Retina (tissue), 1 donor: ENCODE results near the gene TCAF1.
"Not testable (repeated sequence)": the region's sequence is repeated elsewhere in the genome, so short reads cannot be mapped to it uniquely, and the experiment has no call there.

Source experiments
- DNase-seq: peaks from one replicate; pipeline ENCODE4 v3.0.0-alpha.2; 2016

The TCAF1 gene

DNA sequence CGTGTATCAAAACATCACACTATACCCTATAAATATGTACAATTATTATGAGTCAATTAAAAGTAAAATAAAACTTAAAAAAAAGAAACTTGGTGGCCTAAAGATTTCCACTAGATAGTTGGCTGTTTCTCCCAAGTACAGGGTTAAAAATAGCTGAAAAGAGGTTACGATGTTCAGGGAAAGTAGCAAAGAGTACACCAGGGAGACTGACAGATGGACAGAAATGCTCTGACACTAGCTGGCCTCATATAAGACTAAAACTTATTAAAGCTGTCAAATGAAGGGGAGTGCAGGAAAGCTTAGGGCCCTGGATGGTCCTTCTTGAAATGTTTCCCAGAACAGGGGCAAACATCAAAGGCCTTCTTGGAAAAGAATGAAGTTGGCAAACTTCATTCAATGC is 51.3 kb downstream of the TCAF1 start:
- DNase-seq: no peak

DNA sequence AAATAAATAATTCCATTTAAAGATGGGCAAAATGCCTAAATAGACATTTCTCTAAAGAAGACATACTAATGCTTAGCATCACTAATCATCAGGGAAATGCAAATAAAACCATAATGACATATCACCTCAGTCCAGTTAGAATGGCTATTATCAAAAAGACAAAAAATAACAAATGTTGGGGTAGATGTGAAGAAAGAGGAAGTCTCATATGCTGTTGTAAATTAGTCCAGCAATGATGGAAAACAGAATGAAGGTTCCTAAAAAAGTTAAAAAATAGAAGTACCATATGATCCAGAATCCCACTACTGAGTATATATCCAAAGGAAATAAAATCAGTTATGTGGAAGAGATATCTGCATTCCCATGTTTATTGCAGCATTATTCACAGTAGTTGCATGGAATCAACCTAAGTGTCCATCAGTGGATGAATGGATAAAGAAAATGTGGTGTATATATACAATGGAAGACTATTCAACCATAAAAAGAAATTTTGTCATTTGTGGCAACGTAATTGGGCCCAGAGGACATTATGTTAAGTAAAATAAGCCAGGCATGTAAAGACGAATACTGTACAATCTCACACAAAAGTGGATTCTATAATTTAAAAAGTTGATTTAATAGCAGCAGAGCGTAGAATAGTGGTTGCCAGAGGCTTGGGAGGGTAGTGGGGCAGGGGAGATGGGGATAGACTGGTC is 52.0 kb downstream of the TCAF1 start:
- DNase-seq: no peak

DNA sequence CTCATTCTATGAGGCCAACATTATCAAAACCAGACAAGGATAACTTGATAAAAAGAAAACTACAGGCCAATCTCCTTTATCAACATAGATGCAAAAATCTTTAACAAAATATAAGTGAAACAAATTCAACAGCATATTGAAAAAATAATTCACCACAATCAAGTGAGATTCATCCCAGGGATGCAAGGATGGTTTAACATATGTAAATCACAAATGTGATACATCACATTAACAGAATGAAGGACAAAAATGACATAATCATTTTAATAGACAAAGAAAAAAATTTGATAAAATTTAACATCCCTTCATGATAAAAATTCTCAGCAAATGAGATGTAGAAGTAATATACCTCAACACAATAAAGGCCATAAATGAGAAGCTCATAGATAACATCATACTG is 53.8 kb downstream of the TCAF1 start:
- no peak for DNase-seq

DNA sequence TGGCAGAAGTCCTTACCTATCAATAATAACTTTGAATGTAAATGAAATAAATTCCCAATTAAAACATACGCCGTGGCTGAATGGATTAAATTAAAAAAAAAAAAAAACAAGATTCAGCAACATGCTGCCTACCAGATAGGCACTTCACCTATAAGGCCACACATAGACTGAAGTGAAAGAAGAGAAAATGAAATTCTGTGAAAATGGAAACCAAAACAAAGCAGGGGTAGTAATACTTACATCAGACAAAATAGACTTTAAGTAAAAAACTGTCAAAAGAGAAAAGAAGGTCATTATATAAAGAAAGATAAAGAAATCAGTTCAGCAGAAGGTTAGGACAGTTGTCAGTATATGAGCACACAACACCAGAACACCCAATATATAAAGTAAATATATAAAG is 55.3 kb downstream of the TCAF1 start:
- DNase-seq: no peak

DNA sequence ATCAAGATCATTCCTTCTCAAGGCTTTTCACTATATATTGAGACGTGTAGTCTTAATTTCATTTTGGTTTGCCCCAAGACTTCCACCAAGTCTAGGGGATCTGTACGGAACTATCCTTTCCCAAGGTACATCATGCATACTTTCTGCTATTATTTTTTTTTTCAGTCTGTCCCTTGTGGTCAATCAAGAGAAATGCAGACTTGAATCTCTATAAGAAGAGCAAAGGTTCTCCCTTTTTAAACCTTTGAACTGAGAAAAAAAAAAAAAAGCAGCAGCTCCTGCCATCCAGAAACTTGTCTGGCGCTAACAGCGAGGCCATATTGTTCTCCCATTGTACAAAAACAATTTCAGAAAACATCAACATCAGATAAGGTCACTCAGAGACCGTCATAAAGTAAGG is 60.3 kb downstream of the TCAF1 start:
- not testable (repeated sequence) for DNase-seq

DNA sequence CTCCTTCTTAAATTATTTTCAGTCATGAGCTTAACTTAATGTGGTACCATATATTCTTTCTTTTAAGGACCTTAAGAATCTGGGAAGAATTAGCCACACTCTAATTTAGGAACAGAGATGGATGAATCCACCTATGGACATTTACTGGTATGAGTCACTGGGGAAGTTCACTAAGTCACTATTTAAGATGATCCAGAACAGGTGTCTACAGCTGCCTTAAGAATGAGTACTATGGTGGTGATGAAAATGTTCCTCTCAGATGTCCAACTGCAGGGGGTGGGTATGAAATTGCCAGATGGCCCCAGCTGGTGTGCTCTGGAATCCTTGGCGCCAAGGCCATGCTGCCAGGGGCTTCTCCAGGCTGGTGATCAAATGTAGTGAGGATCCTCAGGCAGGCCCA is 61.9 kb downstream of the TCAF1 start:
- not testable (repeated sequence) for DNase-seq

DNA sequence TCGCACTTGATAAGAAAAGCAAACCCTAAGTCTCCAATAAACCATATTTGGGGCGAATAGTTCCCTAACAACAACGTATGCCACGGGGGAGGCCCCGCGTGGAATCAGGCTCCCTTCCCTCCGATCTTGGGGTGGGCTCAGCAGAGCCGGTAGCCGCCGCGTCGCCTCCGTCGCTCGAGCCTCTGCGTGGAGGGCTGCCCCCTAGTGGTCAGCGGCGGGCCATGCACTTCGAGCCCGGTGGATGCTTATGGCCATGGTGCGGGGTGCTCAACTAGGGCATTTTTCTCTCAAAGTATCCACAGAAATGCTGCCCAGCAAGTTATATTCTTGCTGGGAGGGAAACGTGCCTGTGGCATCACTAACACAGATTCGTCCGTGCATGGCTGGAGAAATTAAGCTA is 64.8 kb downstream of the TCAF1 start:
- DNase-seq: not testable (repeated sequence)

DNA sequence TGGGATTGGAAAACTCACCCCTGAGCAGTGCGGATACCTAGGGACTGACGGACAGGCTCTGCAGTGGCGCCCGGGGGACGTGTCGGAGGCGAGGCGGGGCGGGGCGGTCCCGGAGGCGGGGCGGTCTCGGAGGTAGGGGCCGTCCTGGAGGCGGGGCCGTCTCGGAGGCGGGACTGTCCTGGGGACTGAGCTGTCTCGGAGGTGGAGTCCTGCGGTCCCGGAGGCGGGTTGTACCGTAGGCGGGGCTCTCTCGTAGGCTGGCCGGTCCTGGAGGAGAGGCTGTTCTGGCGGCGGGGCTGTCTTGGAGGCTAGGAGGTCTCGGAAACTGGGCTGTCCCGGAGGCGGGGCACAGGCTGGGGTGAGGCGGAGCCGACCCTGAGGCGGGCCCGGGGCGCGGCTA is 65.4 kb downstream of the TCAF1 start:
- DNase-seq: not testable (repeated sequence)

DNA sequence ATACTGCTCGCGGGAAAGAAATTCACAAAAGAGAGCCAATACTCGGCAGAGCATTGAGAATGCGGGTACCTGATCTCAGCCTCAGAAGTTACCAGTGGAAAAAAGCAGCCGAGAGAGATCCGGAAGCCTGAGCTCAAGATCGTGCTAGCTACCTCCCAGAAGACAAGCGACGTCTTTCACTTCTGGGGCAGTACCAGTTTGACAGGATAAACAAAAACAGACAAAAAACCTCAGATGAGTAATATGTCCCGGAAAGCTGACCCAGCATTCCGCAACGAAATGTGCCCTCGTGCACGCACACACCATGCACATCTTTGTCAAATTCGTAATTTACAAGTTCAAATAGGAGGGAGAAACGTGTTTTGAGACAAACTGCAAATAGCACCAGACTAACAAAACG is 65.9 kb downstream of the TCAF1 start:
- DNase-seq: not testable (repeated sequence)

DNA sequence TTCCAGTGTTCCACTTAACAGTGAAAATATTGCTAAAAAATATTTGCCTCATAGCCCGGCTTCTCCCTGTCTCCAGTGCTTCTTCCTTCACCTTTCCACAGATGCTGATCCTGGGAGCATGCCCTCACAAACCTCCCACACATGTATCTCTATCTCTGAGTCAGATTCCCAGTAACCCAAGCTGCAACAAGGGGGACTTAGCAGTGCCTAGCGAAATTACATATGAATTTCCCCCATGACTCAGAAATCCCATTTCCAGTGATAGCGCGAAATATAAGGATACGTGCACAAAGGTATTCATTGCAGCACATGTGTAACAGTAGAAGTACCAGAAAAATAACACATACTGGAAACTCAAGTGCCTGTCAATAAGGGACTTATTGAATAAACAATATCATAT is 75.4 kb downstream of the TCAF1 start:
- not testable (repeated sequence) for DNase-seq

DNA sequence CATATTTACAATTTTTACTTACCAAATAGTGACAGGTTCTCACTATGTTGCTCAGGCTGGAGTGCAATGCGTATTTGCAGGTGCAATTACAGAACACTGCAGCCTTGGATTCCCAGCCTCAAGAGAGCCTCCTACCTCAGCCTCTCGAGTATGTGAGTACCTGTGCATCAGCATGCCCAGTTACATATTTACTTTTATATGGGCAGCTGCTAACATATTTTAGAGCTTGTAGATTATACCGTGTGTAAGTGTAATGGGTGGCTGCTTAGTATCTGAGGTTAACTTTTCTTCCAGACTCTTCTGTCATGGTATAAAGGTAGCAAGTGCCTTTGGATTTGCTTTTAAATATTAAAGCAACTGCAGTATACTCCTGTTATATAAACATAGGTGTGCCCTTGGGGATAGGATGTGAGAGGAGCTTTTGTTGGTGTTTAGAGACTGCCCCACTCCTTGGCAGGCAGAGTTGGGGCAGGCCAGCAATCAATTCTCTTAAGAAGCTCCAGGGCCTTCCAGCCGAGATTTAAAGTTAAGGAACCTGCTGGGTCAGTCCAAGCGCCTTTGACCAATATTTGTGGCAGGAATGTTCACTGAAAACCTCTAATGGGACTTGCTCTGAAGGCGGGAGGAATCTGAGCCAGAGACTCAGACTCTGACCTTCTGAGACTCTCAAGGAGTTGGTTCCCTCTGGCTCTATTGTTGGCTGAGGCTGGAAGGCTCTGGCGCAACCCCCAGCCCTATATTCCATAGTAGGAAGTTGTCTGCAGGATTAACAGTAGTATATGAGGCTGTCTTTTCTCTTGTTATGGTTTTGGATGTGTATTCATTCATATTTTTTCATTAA is 77.5 kb downstream of the TCAF1 start:
- DNase-seq: not testable (repeated sequence)

DNA sequence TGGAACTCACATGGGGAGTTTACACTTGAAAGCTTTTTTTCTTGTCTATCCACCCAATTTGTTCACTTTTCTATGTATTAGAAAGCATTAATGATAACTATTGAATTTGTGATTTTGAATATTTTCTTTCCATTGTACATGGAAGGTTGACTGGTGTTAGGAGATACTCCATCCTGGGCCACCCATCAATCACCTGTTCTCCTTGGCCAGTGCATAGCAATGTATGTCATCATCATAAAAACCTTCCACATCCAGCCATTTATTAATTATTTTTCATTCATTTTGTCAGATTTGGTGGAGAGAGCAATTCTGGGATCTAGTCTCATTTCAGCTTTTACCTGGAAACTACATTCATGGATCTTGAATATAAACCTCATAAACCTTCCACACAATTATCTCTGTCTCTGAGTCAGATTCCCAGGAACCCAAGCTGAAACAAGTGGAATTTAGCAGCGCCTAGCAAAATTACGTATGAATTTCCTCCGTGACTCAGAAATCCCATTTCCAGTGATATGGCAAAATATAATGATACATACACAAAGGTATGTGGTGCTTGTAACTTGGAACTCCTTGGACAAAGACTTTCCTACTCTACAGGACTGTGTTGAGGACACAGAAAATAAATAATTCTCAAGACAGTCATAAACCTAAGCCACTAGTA is 78.2 kb downstream of the TCAF1 start:
- DNase-seq: not testable (repeated sequence)

DNA sequence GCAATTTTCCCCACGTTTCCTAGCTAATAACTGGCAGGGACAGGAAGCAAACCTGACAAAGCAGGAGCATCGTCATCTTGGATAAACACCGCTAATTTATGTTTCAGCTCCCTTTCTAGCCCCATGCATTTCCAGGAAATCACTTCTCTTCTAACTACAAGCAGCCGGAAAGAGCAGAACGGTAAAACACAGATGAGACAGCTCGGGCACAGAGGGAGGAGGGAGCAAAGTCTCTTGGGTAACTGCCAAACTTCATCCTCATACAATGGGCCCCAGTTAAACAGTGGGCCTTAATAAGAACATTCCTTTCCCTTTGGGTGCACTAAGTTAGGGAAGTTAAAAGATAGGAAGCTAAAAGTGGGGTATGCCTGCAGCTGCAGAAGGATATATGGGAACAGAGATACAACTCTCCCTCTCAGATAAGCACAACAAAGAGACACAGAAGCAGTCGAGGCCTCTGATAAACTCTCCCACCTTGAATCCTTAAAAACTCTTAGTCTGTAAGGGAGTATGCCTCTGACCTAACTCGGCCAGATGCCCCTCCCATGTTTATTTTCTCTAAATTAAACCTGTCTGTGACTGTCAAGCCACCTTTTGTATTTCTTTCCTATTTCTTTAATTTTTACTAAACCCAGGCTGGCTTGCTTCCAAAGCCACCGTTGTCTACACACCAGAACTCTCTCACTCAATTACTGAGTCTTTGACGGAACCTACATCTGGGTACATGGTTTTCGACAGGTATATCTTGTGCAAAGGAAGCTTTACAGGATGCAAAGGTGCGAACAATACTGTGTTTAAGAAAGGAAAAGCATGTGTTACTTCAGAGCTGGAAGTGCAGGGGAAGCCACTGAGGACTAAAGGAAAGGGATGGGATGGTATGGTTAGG is 80.3 kb downstream of the TCAF1 start:
- DNase-seq: not testable (repeated sequence)

DNA sequence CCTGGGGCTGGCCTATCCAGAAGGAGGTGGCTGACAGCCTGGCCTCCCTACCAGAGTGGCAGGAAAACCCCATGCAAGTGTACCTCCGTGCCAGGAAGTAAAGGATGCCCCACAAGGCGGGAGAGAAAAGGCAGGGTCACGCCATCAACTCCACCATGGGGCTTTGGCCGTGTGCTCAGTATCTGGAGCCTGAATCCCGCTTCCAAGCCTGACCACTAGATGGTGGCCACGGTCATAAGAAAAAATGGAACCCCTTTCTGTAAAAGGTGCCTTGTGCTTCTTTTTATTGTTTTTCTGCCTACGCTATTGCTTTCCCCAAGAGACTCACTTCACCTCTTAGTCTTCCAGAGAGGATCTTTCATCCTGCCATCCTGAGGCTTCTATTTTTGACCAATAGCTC is 84.1 kb downstream of the TCAF1 start:
- not testable (repeated sequence) for DNase-seq

DNA sequence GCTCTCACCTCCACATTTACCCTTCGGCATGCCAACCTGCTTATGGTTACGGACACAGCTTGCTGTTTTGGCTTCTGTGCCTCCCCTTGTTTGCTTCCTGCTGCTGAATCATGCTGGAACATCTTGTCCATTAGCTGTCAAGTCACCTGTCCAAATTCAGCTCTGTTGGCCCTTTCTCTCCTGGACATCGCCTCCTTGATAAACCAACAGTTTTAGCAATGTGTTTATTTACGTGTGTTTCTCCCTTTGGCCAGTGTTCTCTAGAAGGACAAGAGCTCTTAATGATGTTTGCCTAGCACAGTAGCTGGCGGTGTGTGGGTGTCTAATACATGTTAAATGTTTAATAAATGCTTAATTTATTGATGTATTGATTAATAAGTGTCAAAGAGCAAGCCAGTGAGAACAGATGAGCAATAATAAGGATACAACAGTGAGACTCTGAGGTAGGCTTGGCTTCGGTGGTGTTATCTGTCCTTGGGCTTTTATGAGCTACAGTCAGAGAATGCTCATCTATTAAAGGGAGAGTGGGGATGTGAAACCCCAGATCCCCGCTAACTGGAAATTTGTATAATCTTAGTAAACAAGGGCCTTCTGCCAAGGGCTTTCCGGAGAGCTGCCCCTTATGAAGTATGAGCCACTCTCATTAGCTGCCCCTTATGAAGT is 85.4 kb downstream of the TCAF1 start:
- not testable (repeated sequence) for DNase-seq

DNA sequence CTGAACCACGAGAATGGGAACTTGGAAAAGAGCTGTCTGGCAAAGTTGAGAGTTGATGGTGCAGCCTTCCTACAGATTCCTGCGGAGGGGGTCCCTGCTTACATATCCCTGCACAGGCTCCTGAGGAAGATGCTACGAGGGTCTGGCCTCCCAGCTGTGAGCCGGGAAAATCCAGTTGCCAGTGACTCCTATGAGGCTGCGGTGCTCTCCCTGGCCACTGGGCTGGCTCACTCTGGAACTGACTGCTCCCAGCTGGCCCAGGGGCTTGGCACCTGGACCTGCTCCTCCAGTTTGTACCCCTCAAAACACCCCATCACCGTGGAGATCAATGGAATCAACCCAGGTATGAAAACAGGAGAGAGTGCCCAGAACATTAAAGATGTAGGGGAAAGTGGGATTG is 91.3 kb downstream of the TCAF1 start:
- DNase-seq: not testable (repeated sequence)

DNA sequence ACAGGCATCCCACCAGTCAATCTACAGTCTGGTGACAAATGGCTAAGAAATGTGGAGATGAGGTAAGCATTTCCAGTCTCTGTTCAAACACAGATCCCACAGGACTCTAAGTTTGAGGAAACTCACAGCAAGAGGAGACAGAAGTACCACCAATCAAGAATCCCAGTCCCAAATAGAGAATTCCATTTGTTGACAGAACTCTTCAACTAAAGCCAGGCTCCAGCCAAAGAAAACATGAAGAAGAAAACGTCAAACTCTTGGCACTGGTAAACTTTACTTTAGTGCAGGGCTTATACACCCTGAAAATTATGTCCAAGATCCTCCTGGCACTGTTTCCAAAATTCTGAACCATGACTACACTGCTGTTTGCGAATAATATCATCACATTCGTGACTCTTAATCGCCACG is 95.3 kb downstream of the TCAF1 start:
- DNase-seq: not testable (repeated sequence)
